Brain microvascular endothelial cell (primary cell): ENCODE results near the gene PAGR1.

ENCODE experiments used
- DNase-seq: peaks from one replicate; pipeline ENCODE4 v3.0.0-alpha.2; 2020
- H3K27ac ChIP-seq: fragments of 250-450 bp; sonication (Bioruptor Pico); 2 replicates; pipeline ENCODE4 v1.5.1; 2020; ENCODE audit warnings: mild to moderate bottlenecking, moderate library complexity
- H3K27me3 ChIP-seq: fragments of 250-450 bp; sonication (Bioruptor Pico); replicated peaks from 2 replicates; pipeline ENCODE4 v1.5.1; 2020; ENCODE audit warnings: mild to moderate bottlenecking
- H3K36me3 ChIP-seq: fragments of 250-450 bp; sonication (Bioruptor Pico); replicated peaks from 2 replicates; pipeline ENCODE4 v1.5.1; 2020; ENCODE audit warnings: mild to moderate bottlenecking
- H3K4me3 ChIP-seq: 2 replicates; pipeline ENCODE4 v1.5.1; 2011; ENCODE audit warnings: low read depth, mild to moderate bottlenecking, control low read depth, low read length, moderate library complexity
- CTCF ChIP-seq: IDR thresholded peaks from 2 replicates; pipeline ENCODE4 v1.5.1; 2011; ENCODE audit warnings: low read depth, mild to moderate bottlenecking, moderate library complexity, low read length, control low read depth, inconsistent platforms; ENCODE audit errors: missing control alignments
- in situ Hi-C: cut with HindIII; loops from 2 replicates; pipeline ENCODE4 v1.10.0; 2017; ENCODE audit warnings: low sequenced_read_pairs, low pct_ligation_motif_present

The PAGR1 gene

DNA sequence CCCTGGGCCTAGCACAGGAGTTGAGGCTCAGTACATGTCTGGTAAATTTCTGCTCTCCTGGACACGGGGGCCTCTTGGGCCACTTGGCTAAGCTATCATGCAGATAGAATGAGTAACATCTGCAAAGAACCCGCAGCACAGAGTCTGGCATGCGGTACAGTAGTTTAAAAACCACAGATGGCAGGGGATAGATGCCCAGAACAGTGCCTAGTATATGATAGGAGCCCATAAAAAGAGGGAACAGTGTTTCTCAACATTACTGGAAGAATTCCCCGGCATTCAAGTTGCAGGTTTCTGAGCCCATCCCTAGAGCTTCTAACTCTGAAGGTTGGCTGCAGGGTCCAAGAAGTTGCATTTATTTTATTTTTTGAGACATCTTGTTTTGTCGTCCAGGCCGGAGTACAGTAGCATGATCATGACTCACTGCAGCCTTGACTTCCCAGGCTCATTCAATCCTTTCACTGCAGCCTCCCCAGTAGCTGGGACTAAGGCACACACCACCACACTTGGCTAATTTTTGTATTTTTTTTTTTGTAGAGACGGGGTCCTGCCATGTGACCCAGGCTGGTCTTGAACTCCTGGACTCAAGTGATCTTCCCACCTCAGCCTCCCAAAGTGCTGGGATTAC is 41.3 kb downstream of the PAGR1 start:
- no peak overlapping the region for H3K27ac ChIP-seq
- no peak for TF ChIP-seq CTCF
- in situ Hi-C loops: no loop called here
- no peaks in the 10 kb centered on the region for H3K27me3 ChIP-seq
- no peak overlapping the region for H3K4me3 ChIP-seq
- H3K36me3 ChIP-seq: peaks cover 18% of the 10 kb centered on the region
- peak; percentile 33 for DNase-seq

- DNase-seq: no peak
- H3K4me3 ChIP-seq: no peak overlapping the region
- peaks cover 18% of the 10 kb centered on the region for H3K36me3 ChIP-seq
- no peak overlapping the region for H3K27ac ChIP-seq
- in situ Hi-C loops: no loop called here
- no peaks in the 10 kb centered on the region for H3K27me3 ChIP-seq
- no peak for TF ChIP-seq CTCF
Observed at GRCh38 chr16:29858149-29858849, 42.3 kb downstream of the PAGR1 start.

DNA sequence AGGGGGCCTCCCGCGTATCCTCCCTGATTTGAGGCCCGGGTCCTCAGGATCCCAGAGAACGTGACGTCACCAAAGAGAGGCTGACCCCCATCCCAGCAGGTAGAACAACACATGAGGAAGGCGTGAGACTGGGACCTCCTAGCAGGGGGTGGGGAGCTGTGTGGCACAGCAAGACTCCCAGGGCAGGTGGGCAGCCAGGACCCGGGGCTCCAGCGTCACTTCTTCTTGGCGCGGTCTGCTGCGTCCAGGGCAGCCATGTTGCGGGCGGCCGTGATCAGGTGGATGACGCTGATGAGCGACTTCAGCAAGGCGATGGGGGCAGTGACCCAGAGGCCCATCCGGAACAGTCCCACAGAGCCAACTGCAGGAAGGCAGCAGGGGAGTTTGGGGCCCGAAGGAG is 43.0 kb downstream of the PAGR1 start:
- no peak for DNase-seq
- Histone ChIP-seq H3K36me3 (peaks cover 18% of the 10 kb centered on the region), H3K27me3 (no peaks in the 10 kb centered on the region), H3K4me3 (no peak overlapping the region), H3K27ac (no peak overlapping the region)
- in situ Hi-C loops: no loop called here
- no peak for TF ChIP-seq CTCF

- DNase-seq: no peak
- H3K27ac ChIP-seq: no peak overlapping the region
- H3K27me3 ChIP-seq: no peaks in the 10 kb centered on the region
- peaks cover 18% of the 10 kb centered on the region for H3K36me3 ChIP-seq
- TF ChIP-seq CTCF: no peak
- in situ Hi-C loops: no loop called here
- H3K4me3 ChIP-seq: no peak overlapping the region
Observed at GRCh38 chr16:29860218-29860617, 44.3 kb downstream of the PAGR1 start.

DNA sequence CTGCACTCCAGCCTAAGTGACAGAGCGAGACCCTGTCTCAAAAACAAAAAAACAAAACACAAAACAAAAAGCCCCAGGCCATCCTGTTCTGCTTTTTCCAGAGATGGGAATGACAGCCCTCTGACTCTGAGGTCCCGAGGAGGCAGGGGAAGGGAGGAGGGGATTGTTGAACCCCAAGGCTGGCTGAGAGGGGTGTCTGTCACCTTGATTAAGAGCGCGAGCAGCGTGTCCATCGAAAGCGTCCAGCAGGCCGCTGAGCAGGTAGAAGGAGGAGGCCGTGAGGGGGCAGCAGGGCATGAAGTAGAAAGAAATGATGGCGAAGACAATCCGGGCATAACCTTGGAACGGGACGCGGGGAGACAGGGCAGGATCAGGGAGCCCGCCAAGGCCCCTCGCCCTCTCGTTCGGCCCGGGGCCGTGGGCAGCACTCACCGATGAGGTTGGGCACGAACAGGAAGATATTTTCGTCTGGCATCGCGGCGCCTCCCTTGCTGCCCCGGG is 46.5 kb downstream of the PAGR1 start:
- Histone ChIP-seq H3K4me3 (peak overlapping the region; percentile 85), H3K27me3 (no peaks in the 10 kb centered on the region), H3K36me3 (peaks cover 18% of the 10 kb centered on the region), H3K27ac (peak overlapping the region; percentile 99)
- peak; percentile 44 for TF ChIP-seq CTCF
- in situ Hi-C loops: no loop called here
- DNase-seq: no peak
